Astrocyte (in vitro differentiated cells and primary cell): ENCODE measurements around the gene FAM151A. TPM values are rescaled to one million over a fixed set of nuclear protein-coding genes. Genes with fewer than 3 reads are reported as not detected.

Experiments used
- DNase-seq: peaks from one replicate; pipeline ENCODE4 v3.0.0-alpha.2; 2010; ENCODE audit warnings: low read depth
- FAIRE-seq: peaks from 2 replicates; lab custom pipeline; 2011; peaks lifted over from hg19 to GRCh38; lab: Jason Lieb, UNC
- H2AFZ ChIP-seq: 2 replicates; pipeline ENCODE4 v1.6.0; 2012; ENCODE audit warnings: low read depth, low read length, inconsistent platforms
- H3K27ac ChIP-seq: 2 replicates; pipeline ENCODE4 v1.5.1; 2011; ENCODE audit warnings: low read depth, low read length, inconsistent platforms
- H3K27me3 ChIP-seq: 2 replicates; pipeline ENCODE4 v1.6.0; 2011; ENCODE audit warnings: low read length, inconsistent platforms; ENCODE audit not compliant: insufficient read depth
- H3K36me3 ChIP-seq: 2 replicates; pipeline ENCODE4 v1.5.1; 2011; ENCODE audit warnings: low read length, inconsistent platforms; ENCODE audit not compliant: insufficient read depth
- H3K4me1 ChIP-seq: 2 replicates; pipeline ENCODE4 v1.5.1; 2011; ENCODE audit warnings: low read length, inconsistent platforms; ENCODE audit not compliant: insufficient read depth
- H3K4me2 ChIP-seq: 2 replicates; pipeline ENCODE4 v1.6.0; 2012; ENCODE audit warnings: low read length, inconsistent platforms
- H3K4me3 ChIP-seq: 2 replicates; pipeline ENCODE4 v1.5.1; 2011; ENCODE audit warnings: low read depth, mild to moderate bottlenecking, low read length, inconsistent platforms; ENCODE audit not compliant: insufficient read depth
- H3K79me2 ChIP-seq: 2 replicates; pipeline ENCODE4 v1.6.0; 2012; ENCODE audit warnings: mild to moderate bottlenecking, low read length, inconsistent platforms; ENCODE audit not compliant: insufficient read depth
- H3K9ac ChIP-seq: 2 replicates; pipeline ENCODE4 v1.6.0; 2012; ENCODE audit warnings: mild to moderate bottlenecking, low read length, inconsistent platforms
- H3K9me3 ChIP-seq: 2 replicates; pipeline ENCODE4 v1.5.1; 2012; ENCODE audit warnings: low read depth, mild to moderate bottlenecking, low read length, inconsistent platforms; ENCODE audit not compliant: insufficient read depth
- H4K20me1 ChIP-seq: 2 replicates; pipeline ENCODE4 v1.6.0; 2012; ENCODE audit warnings: low read length, inconsistent platforms; ENCODE audit not compliant: insufficient read depth
- H3K27ac Mint-ChIP-seq: one replicate; pipeline ENCODE4 v1.8.0; 2021; ENCODE audit warnings: mild to moderate bottlenecking, mixed read lengths; ENCODE audit not compliant: unreplicated experiment
- H3K27me3 Mint-ChIP-seq: one replicate; pipeline ENCODE4 v1.8.0; 2021; ENCODE audit warnings: low read depth, mixed read lengths; ENCODE audit not compliant: unreplicated experiment
- H3K36me3 Mint-ChIP-seq: one replicate; pipeline ENCODE4 v1.8.0; 2021; ENCODE audit warnings: low read depth, mixed read lengths; ENCODE audit not compliant: unreplicated experiment
- H3K4me1 Mint-ChIP-seq: one replicate; pipeline ENCODE4 v1.8.0; 2021; ENCODE audit warnings: low read depth, mixed read lengths; ENCODE audit not compliant: unreplicated experiment
- H3K4me3 Mint-ChIP-seq: one replicate; pipeline ENCODE4 v1.8.0; 2021; ENCODE audit warnings: mild to moderate bottlenecking, moderate library complexity, mixed read lengths; ENCODE audit not compliant: unreplicated experiment
- H3K9me3 Mint-ChIP-seq: one replicate; pipeline ENCODE4 v1.8.0; 2021; ENCODE audit warnings: mild to moderate bottlenecking, mixed read lengths; ENCODE audit not compliant: unreplicated experiment
- EZH2 ChIP-seq: IDR thresholded peaks from 2 replicates; pipeline ENCODE4 v1.6.1; 2012; ENCODE audit warnings: mild to moderate bottlenecking, low read length, inconsistent platforms; ENCODE audit not compliant: insufficient read depth
- total RNA-seq: library from RNA; stranded (reverse); gene quantifications from 2 replicates; pipeline ENCODE4 v1.2.1, GENCODE V29; 2021
- TF ChIP-seq, protein P1 (sequence below): IDR thresholded peaks from 2 replicates; pipeline ENCODE4 v1.5.1; 2011; ENCODE audit warnings: low read depth, mild to moderate bottlenecking, inconsistent platforms, low read length, moderate library complexity; ENCODE audit not compliant: insufficient read depth

Gene FAM151A
- total RNA-seq, 1 donor from 2014 or later = not detected

DNA sequence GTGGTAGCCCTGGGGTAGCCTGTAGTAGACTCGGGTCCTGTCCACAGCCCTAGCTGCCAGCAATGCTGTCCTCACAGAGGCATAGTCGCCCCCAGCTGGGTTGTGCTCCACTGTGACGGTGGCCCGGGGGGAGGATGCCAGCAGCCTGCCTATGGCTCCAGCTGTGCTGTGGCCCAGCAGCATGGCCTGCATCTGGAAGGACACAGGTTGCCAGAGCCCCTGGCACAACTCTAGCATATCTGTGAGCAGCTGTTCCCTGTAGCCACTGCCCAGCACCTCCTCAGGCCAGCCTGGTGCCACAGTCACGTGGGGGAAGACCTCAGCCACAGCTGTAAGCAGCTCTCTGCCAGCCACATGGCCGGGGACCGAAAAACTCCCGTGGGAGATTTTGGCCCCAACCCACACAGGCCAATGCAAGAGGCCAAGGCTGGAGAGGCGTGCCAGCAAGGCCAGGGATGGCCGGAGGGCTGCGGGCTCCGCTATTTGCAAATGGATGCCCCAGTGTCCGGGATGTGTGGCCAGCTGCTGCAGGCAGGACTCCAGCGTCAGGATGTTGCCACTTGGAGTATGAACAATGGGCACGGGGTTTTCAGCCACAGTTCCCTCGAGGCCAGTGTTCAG lies 13.9 kb downstream of the FAM151A start:
- Histone ChIP-seq H4K20me1 (no peaks in the 10 kb centered on the region), H3K79me2 (no peaks in the 10 kb centered on the region), H3K9ac (no peak overlapping the region), H3K4me1 (no peaks in the 10 kb centered on the region), H3K36me3 (no peaks in the 10 kb centered on the region), H2AFZ (no peak overlapping the region), H3K27ac (no peak overlapping the region), H3K9me3 (no peaks in the 10 kb centered on the region), H3K4me3 (no peak overlapping the region), H3K27me3 (no peaks in the 10 kb centered on the region), H3K4me2 (no peak overlapping the region)
- Mint-ChIP-seq H3K27me3 (peaks cover 10% of the 10 kb centered on the region), H3K4me3 (no peak overlapping the region), H3K27ac (no peak overlapping the region), H3K4me1 (peaks cover 10% of the 10 kb centered on the region), H3K9me3 (no peaks in the 10 kb centered on the region), H3K36me3 (peaks cover 2% of the 10 kb centered on the region)
- FAIRE-seq (no peak), DNase-seq (no peak)
- TF ChIP-seq, protein P1, sequence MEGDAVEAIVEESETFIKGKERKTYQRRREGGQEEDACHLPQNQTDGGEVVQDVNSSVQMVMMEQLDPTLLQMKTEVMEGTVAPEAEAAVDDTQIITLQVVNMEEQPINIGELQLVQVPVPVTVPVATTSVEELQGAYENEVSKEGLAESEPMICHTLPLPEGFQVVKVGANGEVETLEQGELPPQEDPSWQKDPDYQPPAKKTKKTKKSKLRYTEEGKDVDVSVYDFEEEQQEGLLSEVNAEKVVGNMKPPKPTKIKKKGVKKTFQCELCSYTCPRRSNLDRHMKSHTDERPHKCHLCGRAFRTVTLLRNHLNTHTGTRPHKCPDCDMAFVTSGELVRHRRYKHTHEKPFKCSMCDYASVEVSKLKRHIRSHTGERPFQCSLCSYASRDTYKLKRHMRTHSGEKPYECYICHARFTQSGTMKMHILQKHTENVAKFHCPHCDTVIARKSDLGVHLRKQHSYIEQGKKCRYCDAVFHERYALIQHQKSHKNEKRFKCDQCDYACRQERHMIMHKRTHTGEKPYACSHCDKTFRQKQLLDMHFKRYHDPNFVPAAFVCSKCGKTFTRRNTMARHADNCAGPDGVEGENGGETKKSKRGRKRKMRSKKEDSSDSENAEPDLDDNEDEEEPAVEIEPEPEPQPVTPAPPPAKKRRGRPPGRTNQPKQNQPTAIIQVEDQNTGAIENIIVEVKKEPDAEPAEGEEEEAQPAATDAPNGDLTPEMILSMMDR = no peak
- TF ChIP-seq EZH2 = no peak

GRCh38 chr1:54608566-54609230 lies 14.6 kb downstream of the FAM151A start:
- Histone ChIP-seq H4K20me1 (no peaks in the 10 kb centered on the region), H3K4me3 (no peak overlapping the region), H3K27ac (no peak overlapping the region), H3K4me2 (no peak overlapping the region), H3K79me2 (no peaks in the 10 kb centered on the region), H3K27me3 (no peaks in the 10 kb centered on the region), H3K36me3 (no peaks in the 10 kb centered on the region), H2AFZ (no peak overlapping the region), H3K9ac (no peak overlapping the region), H3K4me1 (no peaks in the 10 kb centered on the region), H3K9me3 (no peaks in the 10 kb centered on the region)
- peaks cover 7% of the 10 kb centered on the region for H3K4me1 Mint-ChIP-seq
- H3K27ac Mint-ChIP-seq = no peak overlapping the region
- no peaks in the 10 kb centered on the region for H3K9me3 Mint-ChIP-seq
- TF ChIP-seq, protein P1 = no peak
- TF ChIP-seq EZH2 = no peak
- peaks cover 14% of the 10 kb centered on the region for H3K27me3 Mint-ChIP-seq
- FAIRE-seq (no peak), DNase-seq (no peak)
- no peak overlapping the region for H3K4me3 Mint-ChIP-seq
- peaks cover 4% of the 10 kb centered on the region for H3K36me3 Mint-ChIP-seq
